Keratinocyte (primary cell): ENCODE results near the gene TXLNG. TPM values are rescaled to one million over a fixed set of nuclear protein-coding genes. Genes with fewer than 3 reads are reported as not detected.
A peak's percentile ranks its signal among the peaks of the same experiment; 100 is the strongest.

ENCODE experiments used
- DNase-seq: peaks from one replicate; pipeline ENCODE4 v3.0.0-alpha.2; 2011; ENCODE audit warnings: low read depth, missing footprints, low spot score
- FAIRE-seq: peaks from 2 replicates; lab custom pipeline; 2011; peaks lifted over from hg19 to GRCh38; lab: Jason Lieb, UNC
- H2AFZ ChIP-seq: 2 replicates; pipeline ENCODE4 v1.6.0; 2012; ENCODE audit warnings: low read length, control low read depth, inconsistent platforms; ENCODE audit not compliant: control insufficient read depth
- H3K27ac ChIP-seq: 2 replicates; pipeline ENCODE4 v1.5.1; 2011; ENCODE audit warnings: low read length; ENCODE audit not compliant: control insufficient read depth, insufficient read depth
- H3K27me3 ChIP-seq: 3 replicates; pipeline ENCODE4 v1.6.0; 2011; ENCODE audit warnings: low read length; ENCODE audit not compliant: control insufficient read depth, insufficient read depth; ENCODE audit errors: extremely low read depth
- H3K36me3 ChIP-seq, 2 experiments: 2 replicates in 1 of 2; 3 replicates in 1 of 2; pipeline ENCODE4 v1.5.1; 2011; ENCODE audit warnings: low read length in 2 of 2, mild to moderate bottlenecking in 1 of 2; ENCODE audit not compliant: control insufficient read depth in 2 of 2, insufficient read depth in 2 of 2; ENCODE audit errors: extremely low read depth in 1 of 2
- H3K4me1 ChIP-seq: 3 replicates; pipeline ENCODE4 v1.5.1; 2011; ENCODE audit warnings: low read length; ENCODE audit not compliant: control insufficient read depth, insufficient read depth; ENCODE audit errors: extremely low read depth
- H3K4me2 ChIP-seq: 3 replicates; pipeline ENCODE4 v1.6.0; 2011; ENCODE audit warnings: low read depth, low read length; ENCODE audit not compliant: control insufficient read depth, insufficient read depth; ENCODE audit errors: extremely low read depth
- H3K4me3 ChIP-seq, 3 experiments: fragments of 200-600 bp in 1 of 3; sonication (generic) in 1 of 3; 2 replicates in 2 of 3; 3 replicates in 1 of 3; pipeline ENCODE4 v1.5.1; 2011 to 2016; ENCODE audit warnings: low read length in 3 of 3, mild to moderate bottlenecking in 3 of 3, control low read depth in 2 of 3, inconsistent platforms in 1 of 3, low read depth in 1 of 3, mixed read lengths in 1 of 3, mixed run types in 1 of 3, moderate library complexity in 1 of 3; ENCODE audit not compliant: control insufficient read depth in 2 of 3, insufficient read depth in 2 of 3; ENCODE audit errors: extremely low read depth in 1 of 3
- H3K79me2 ChIP-seq: 2 replicates; pipeline ENCODE4 v1.6.0; 2012; ENCODE audit warnings: low read length; ENCODE audit not compliant: control insufficient read depth, insufficient read depth
- H3K9ac ChIP-seq: 3 replicates; pipeline ENCODE4 v1.6.0; 2011; ENCODE audit warnings: low read length; ENCODE audit not compliant: control insufficient read depth, insufficient read depth; ENCODE audit errors: extremely low read depth
- H3K9me1 ChIP-seq: 3 replicates; pipeline ENCODE4 v1.6.0; 2011; ENCODE audit warnings: low read length; ENCODE audit not compliant: control insufficient read depth, insufficient read depth; ENCODE audit errors: extremely low read depth
- H3K9me3 ChIP-seq: 2 replicates; pipeline ENCODE4 v1.5.1; 2012; ENCODE audit warnings: low read depth, low read length; ENCODE audit not compliant: control insufficient read depth
- H4K20me1 ChIP-seq: 3 replicates; pipeline ENCODE4 v1.6.0; 2011; ENCODE audit warnings: low read length; ENCODE audit not compliant: control insufficient read depth, insufficient read depth; ENCODE audit errors: extremely low read depth
- CTCF ChIP-seq, 3 experiments: IDR thresholded peaks in 1 of 3; conservative IDR thresholded peaks in 1 of 3; optimal IDR thresholded peaks in 1 of 3; 2 replicates in 2 of 3; 3 replicates in 1 of 3; pipeline versions ENCODE3 to v1.5.1; 2011; ENCODE audit warnings: low read length in 3 of 3, mild to moderate bottlenecking in 3 of 3, moderate library complexity in 2 of 3, control low read depth in 1 of 3, inconsistent platforms in 1 of 3; ENCODE audit not compliant: insufficient read depth in 2 of 3; ENCODE audit errors: extremely low read depth in 1 of 3
- EZH2 ChIP-seq: IDR thresholded peaks from one replicate; pipeline ENCODE4 v1.6.1; 2012; ENCODE audit warnings: inconsistent platforms, mild to moderate bottlenecking, low read length, moderate library complexity
- dilution Hi-C: fragments of 300-500 bp; cut with MboI; formaldehyde crosslinking; loops from one replicate; pipeline ENCODE4 v1.7.0; 2020; ENCODE audit warnings: low sequenced_read_pairs; ENCODE audit not compliant: extremely low pct_ligation_motif_present
- polyA plus RNA-seq, 5 experiments: library from polyadenylated mRNA; depleted of rRNA in 3 of 5; stranded (reverse) in 3 of 5; stranded (forward) in 1 of 5; unstranded in 1 of 5; fragments of >200 nt; gene quantifications; 1 replicate in 1 of 5; 2 replicates in 3 of 5; 3 replicates in 1 of 5; pipeline versions ENCODE4 v1.2.1 to v1.2.3, GENCODE V29; 2011 to 2012; ENCODE audit warnings: missing spikeins in 2 of 5, low read depth in 1 of 5, low replicate concordance in 1 of 5

The TXLNG gene
- polyA plus RNA-seq, 1 donor (not counting 4 experiments of a cell fraction or from before 2014, with no cell fraction given) = 38.5 TPM

- DNase-seq = no peak
- Histone ChIP-seq H3K9me3 (no peaks in the 10 kb centered on the region), H3K27ac (no peak overlapping the region), H3K79me2 (peaks cover 16% of the 10 kb centered on the region), H3K9ac (no peak overlapping the region), H3K9me1 (no peaks in the 10 kb centered on the region), H3K4me3 (no peak overlapping the region), H3K4me1 (peaks cover 10% of the 10 kb centered on the region), H3K4me2 (no peak overlapping the region), H2AFZ (no peak overlapping the region), H4K20me1 (no peaks in the 10 kb centered on the region), H3K27me3 (peaks cover 9% of the 10 kb centered on the region), H3K36me3 (no peaks in the 10 kb centered on the region)
- dilution Hi-C loops = no loop called here
- no peak for TF ChIP-seq CTCF (optimal IDR thresholded peaks at IDR 0.05 in 1 of 3, IDR thresholded peaks at IDR 0.05 in 1 of 3, conservative IDR thresholded peaks at IDR 0.05 in 1 of 3; ENCODE audit: extremely low read depth in 1 of 3, insufficient read depth in 2 of 3, low read length in 3 of 3)
- no peak for TF ChIP-seq EZH2
- peak; percentile 48 for FAIRE-seq
Measured at GRCh38 chrX:16873106-16873505, 86.8 kb downstream of the TXLNG start.

DNA sequence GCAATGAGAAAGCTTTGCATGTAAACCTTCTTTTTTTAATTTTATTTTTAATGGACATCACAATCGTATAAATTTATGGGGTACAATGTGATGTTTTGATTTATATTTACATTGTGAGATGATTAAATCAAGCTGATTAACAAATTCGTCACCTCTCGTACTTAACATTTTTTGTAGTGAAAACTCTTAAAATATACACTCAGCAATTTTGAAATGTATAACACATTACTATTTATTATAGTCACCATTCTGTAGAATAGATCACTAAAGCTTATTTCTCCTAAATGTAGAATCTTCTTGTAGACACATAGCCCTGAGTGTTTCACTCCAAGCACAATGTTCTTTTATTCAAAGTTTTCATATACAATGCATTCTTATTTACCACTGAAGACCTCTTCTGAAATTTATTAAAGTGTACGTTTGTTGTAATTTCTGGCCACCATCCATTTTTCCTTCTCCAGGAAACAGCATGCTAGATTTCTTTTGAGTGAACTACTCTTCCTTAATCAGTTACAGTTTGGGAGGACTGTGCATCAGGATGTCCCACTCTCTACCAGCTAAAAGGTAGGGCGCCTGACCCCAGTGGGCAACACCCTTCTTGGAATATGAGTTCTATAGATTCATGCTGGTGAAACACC is 88.3 kb downstream of the TXLNG start:
- Histone ChIP-seq H3K27ac (no peak overlapping the region), H3K36me3 (no peaks in the 10 kb centered on the region), H2AFZ (no peak overlapping the region), H3K79me2 (peaks cover 1% of the 10 kb centered on the region), H3K9me3 (no peaks in the 10 kb centered on the region), H3K9ac (no peak overlapping the region), H3K9me1 (no peaks in the 10 kb centered on the region), H3K27me3 (peaks cover 14% of the 10 kb centered on the region), H3K4me3 (no peak overlapping the region), H3K4me1 (peaks cover 7% of the 10 kb centered on the region), H3K4me2 (no peak overlapping the region), H4K20me1 (no peaks in the 10 kb centered on the region)
- TF ChIP-seq EZH2 (no peak), CTCF (optimal IDR thresholded peaks at IDR 0.05 in 1 of 3, IDR thresholded peaks at IDR 0.05 in 1 of 3, conservative IDR thresholded peaks at IDR 0.05 in 1 of 3; ENCODE audit: extremely low read depth in 1 of 3, insufficient read depth in 2 of 3, low read length in 3 of 3) (no peak)
- DNase-seq (no peak), FAIRE-seq (no peak)
- dilution Hi-C loops = no loop called here
